Astrocyte (in vitro differentiated cells and primary cell): ENCODE data around the gene CACNG7.

Experiments used
- EZH2 ChIP-seq: IDR thresholded peaks from 2 replicates; pipeline ENCODE4 v1.6.1; 2012; ENCODE audit warnings: mild to moderate bottlenecking, low read length, inconsistent platforms; ENCODE audit not compliant: insufficient read depth
- TF ChIP-seq, protein P1 (sequence below): IDR thresholded peaks from 2 replicates; pipeline ENCODE4 v1.5.1; 2011; ENCODE audit warnings: low read depth, mild to moderate bottlenecking, inconsistent platforms, low read length, moderate library complexity; ENCODE audit not compliant: insufficient read depth

DNA sequence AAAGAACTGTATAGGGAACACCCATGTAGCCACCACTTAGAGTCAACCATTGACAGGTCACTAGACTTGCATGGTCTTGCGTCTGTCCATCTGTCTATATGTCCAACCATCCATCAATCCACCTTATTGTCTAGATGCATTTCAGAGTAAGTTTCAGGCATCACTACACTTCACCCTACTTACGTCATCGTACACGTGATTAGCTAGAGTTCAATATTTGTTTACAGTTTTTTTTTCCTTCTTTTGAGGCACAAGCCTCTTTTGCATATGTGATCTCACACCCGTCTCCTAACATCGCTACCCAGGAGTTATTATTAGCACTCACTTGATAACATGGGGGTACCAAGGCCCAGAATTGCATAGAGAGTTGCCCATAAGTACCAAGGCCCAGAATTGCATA lies 6.9 kb downstream of the CACNG7 start:
- TF ChIP-seq EZH2: no peak
- TF ChIP-seq, protein P1, sequence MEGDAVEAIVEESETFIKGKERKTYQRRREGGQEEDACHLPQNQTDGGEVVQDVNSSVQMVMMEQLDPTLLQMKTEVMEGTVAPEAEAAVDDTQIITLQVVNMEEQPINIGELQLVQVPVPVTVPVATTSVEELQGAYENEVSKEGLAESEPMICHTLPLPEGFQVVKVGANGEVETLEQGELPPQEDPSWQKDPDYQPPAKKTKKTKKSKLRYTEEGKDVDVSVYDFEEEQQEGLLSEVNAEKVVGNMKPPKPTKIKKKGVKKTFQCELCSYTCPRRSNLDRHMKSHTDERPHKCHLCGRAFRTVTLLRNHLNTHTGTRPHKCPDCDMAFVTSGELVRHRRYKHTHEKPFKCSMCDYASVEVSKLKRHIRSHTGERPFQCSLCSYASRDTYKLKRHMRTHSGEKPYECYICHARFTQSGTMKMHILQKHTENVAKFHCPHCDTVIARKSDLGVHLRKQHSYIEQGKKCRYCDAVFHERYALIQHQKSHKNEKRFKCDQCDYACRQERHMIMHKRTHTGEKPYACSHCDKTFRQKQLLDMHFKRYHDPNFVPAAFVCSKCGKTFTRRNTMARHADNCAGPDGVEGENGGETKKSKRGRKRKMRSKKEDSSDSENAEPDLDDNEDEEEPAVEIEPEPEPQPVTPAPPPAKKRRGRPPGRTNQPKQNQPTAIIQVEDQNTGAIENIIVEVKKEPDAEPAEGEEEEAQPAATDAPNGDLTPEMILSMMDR: no peak
